Vagina (tissue), 2 donors: ENCODE measurements around the gene PNMA8B. TPM values are rescaled to one million over a fixed set of nuclear protein-coding genes. Genes with fewer than 3 reads are reported as not detected.

ENCODE experiments used
- DNase-seq, 2 donors: peaks; one replicate each; pipeline ENCODE4 v3.0.0-alpha.2; 2017; ENCODE audit errors: extremely low spot score in 2 of 2
- H3K27ac ChIP-seq: fragments of 200-600 bp; sonication (generic); one replicate; pipeline ENCODE4 v1.5.1; 2019
- H3K27me3 ChIP-seq: fragments of 200-600 bp; sonication (generic); one replicate; pipeline ENCODE4 v1.5.1; 2019
- H3K36me3 ChIP-seq, 2 donors: fragments of 200-600 bp; sonication (generic); one replicate each; pipeline ENCODE4 v1.5.1; 2017 to 2019
- H3K4me1 ChIP-seq: fragments of 200-600 bp; sonication (generic); one replicate; pipeline ENCODE4 v1.5.1; 2019
- H3K4me3 ChIP-seq, 2 donors: fragments of 200-600 bp; sonication (generic); 1 replicate in 1 of 2; 2 replicates in 1 of 2; pipeline ENCODE4 v1.5.1; 2016 to 2019
- H3K9me3 ChIP-seq: fragments of 200-600 bp; sonication (generic); one replicate; pipeline ENCODE4 v1.5.1; 2019
- POLR2A ChIP-seq, 2 donors: fragments of 450-650 bp; IDR thresholded peaks; one replicate each; pipeline ENCODE4 v1.6.1; 2017; ENCODE audit warnings: antibody characterized with exemption in 2 of 2, mild to moderate bottlenecking in 2 of 2, moderate library complexity in 2 of 2
- POLR2AphosphoS5 ChIP-seq, 2 donors: sonication (generic); formaldehyde crosslinking; IDR thresholded peaks; one replicate each; pipeline ENCODE4 v1.9.0; 2017; ENCODE audit warnings: antibody characterized with exemption in 2 of 2, mild to moderate bottlenecking in 2 of 2, low read depth in 1 of 2; ENCODE audit not compliant: insufficient read depth in 1 of 2
- intact Hi-C: fragments of 100-400 bp; cut with DNase I; formaldehyde crosslinking; loops from one replicate; pipeline ENCODE4 v1.15.1; 2023
- total RNA-seq: library from RNA; depleted of rRNA; stranded (reverse); fragments of >200 nt; gene quantifications from one replicate; pipeline ENCODE4 v1.2.3, GENCODE V29; 2016
- TF ChIP-seq, protein P1 (sequence below), 3 experiments: fragments of 450-650 bp in 2 of 3; fragments of 200-600 bp in 1 of 3; sonication (generic) in 1 of 3; IDR thresholded peaks; one replicate each; pipeline ENCODE4 v1.5.1; 2017 to 2019; ENCODE audit warnings: antibody characterized with exemption in 3 of 3, mild to moderate bottlenecking in 2 of 3, moderate library complexity in 2 of 3

Gene PNMA8B
- total RNA-seq, 1 donor from 2014 or later, result 2.7 TPM

GRCh38 chr19:46448601-46449000, 47.1 kb downstream of the PNMA8B start:
- no peaks in the 10 kb centered on the region for H3K9me3 ChIP-seq
- DNase-seq, result no peak
- intact Hi-C loops, result no loop called here
- H3K27me3 ChIP-seq, result no peaks in the 10 kb centered on the region
- no peaks in the 10 kb centered on the region for H3K4me1 ChIP-seq
- no peak overlapping the region for H3K4me3 ChIP-seq
- TF ChIP-seq POLR2AphosphoS5 (IDR thresholded peaks at IDR 0.05; ENCODE audit: insufficient read depth in 1 of 2, low read depth in 1 of 2), result no peak
- no peak for TF ChIP-seq POLR2A (IDR thresholded peaks at IDR 0.05)
- TF ChIP-seq, protein P1, sequence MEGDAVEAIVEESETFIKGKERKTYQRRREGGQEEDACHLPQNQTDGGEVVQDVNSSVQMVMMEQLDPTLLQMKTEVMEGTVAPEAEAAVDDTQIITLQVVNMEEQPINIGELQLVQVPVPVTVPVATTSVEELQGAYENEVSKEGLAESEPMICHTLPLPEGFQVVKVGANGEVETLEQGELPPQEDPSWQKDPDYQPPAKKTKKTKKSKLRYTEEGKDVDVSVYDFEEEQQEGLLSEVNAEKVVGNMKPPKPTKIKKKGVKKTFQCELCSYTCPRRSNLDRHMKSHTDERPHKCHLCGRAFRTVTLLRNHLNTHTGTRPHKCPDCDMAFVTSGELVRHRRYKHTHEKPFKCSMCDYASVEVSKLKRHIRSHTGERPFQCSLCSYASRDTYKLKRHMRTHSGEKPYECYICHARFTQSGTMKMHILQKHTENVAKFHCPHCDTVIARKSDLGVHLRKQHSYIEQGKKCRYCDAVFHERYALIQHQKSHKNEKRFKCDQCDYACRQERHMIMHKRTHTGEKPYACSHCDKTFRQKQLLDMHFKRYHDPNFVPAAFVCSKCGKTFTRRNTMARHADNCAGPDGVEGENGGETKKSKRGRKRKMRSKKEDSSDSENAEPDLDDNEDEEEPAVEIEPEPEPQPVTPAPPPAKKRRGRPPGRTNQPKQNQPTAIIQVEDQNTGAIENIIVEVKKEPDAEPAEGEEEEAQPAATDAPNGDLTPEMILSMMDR (IDR thresholded peaks at IDR 0.05), result no peak
- H3K36me3 ChIP-seq, result no peaks in the 10 kb centered on the region
- no peak overlapping the region for H3K27ac ChIP-seq

DNA sequence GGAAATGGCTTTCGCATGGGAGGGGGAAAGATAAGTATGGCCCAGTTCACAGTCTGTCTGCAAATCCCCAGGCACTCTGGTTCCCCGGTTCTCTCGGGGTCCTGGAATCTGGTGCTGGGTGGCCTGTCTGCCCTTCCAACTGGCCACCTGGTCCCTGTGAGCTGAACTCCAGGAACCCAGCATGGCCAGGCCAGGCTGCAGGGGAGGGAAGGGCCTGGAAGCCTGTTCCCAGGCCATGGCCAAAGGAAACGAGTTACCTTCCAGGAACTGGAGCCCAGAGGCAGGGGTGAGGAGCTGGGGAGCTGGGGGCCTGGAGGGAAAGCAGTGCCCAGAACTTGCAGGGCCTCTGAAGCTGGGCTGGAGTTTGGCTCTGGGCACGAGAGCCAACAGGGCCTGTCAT, 47.8 kb downstream of the PNMA8B start:
- Histone ChIP-seq H3K4me3 (no peak overlapping the region), H3K27me3 (no peaks in the 10 kb centered on the region), H3K9me3 (no peaks in the 10 kb centered on the region), H3K27ac (no peak overlapping the region), H3K36me3 (no peaks in the 10 kb centered on the region), H3K4me1 (peaks cover 5% of the 10 kb centered on the region)
- DNase-seq, result no peak
- intact Hi-C loops, result no loop called here
- TF ChIP-seq, protein P1 (IDR thresholded peaks at IDR 0.05), result no peak
- TF ChIP-seq POLR2AphosphoS5 (IDR thresholded peaks at IDR 0.05; ENCODE audit: insufficient read depth in 1 of 2, low read depth in 1 of 2) (no peak), POLR2A (IDR thresholded peaks at IDR 0.05) (no peak)

- intact Hi-C loops, result no loop called here
- no peak overlapping the region for H3K4me3 ChIP-seq
- no peak for DNase-seq
- H3K36me3 ChIP-seq, result no peaks in the 10 kb centered on the region
- no peaks in the 10 kb centered on the region for H3K27me3 ChIP-seq
- peaks cover 10% of the 10 kb centered on the region for H3K4me1 ChIP-seq
- H3K9me3 ChIP-seq, result no peaks in the 10 kb centered on the region
- no peak for TF ChIP-seq POLR2A (IDR thresholded peaks at IDR 0.05)
- no peak for TF ChIP-seq POLR2AphosphoS5 (IDR thresholded peaks at IDR 0.05; ENCODE audit: insufficient read depth in 1 of 2, low read depth in 1 of 2)
- TF ChIP-seq, protein P1 (IDR thresholded peaks at IDR 0.05), result no peak
- H3K27ac ChIP-seq, result no peak overlapping the region
Observed at GRCh38 chr19:46447006-46447405, 48.7 kb downstream of the PNMA8B start.

DNA sequence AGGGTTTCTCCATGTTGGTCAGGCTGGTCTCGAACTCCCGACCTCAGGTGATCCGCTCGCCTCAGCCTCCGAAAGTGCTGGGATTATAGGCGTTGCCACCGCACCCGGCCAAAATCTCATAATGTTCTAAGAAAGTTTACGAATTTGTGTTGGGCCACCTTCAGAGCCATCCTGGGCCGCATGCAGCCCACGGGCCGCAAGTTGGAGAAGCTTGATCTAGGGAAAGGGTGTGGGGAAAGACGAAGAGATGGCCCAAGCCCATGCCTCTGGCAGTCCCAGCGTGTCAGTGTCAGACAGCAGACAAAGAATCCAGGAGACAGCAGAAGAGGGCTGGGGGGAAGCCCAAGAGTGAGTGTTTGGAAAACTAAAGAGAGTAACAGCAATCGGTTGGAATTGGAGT, 49.6 kb downstream of the PNMA8B start:
- intact Hi-C loops, result no loop called here
- H3K9me3 ChIP-seq, result no peaks in the 10 kb centered on the region
- no peak overlapping the region for H3K4me3 ChIP-seq
- TF ChIP-seq, protein P1 (IDR thresholded peaks at IDR 0.05), result no peak
- TF ChIP-seq POLR2A (IDR thresholded peaks at IDR 0.05) (no peak), POLR2AphosphoS5 (IDR thresholded peaks at IDR 0.05; ENCODE audit: insufficient read depth in 1 of 2, low read depth in 1 of 2) (no peak)
- no peak for DNase-seq
- H3K4me1 ChIP-seq, result peaks cover 10% of the 10 kb centered on the region
- no peak overlapping the region for H3K27ac ChIP-seq
- no peaks in the 10 kb centered on the region for H3K27me3 ChIP-seq
- no peaks in the 10 kb centered on the region for H3K36me3 ChIP-seq

DNA sequence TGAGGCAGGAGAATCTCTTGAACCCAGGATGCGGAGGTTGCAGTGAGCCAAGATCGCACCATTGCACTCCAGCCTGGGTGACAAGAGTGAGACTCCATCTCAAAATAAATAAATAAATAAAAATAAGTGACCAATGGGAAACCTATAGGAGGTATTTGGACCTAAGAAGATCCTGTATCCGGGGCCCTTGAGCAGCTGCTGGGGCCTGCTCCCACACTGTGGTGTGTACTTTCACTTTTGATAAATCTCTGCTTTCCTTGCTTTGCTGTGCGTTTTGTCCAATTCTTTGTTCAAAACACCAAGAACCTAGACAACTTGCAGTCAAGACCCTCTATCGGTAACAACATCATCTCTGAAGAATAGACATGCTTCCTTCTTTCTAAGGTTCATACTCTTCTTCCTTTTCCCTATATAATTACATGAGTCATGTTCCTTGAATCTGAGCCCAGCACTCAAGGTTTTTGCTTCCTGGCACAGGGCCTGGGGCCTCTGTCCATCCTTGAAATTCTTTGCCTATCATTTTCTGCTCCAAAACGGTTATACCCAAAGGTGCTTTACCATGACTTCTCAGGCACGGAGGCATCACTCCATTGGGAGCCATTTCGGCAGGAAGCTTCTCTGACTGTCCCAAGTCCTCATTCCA, 52.7 kb downstream of the PNMA8B start:
- H3K4me3 ChIP-seq, result no peak overlapping the region
- peaks cover 10% of the 10 kb centered on the region for H3K4me1 ChIP-seq
- no peak overlapping the region for H3K27ac ChIP-seq
- intact Hi-C loops, result no loop called here
- TF ChIP-seq POLR2AphosphoS5 (IDR thresholded peaks at IDR 0.05; ENCODE audit: insufficient read depth in 1 of 2, low read depth in 1 of 2) (peak in 1 of 2 donors; percentile 19), POLR2A (IDR thresholded peaks at IDR 0.05) (no peak)
- TF ChIP-seq, protein P1 (IDR thresholded peaks at IDR 0.05), result no peak
- no peaks in the 10 kb centered on the region for H3K9me3 ChIP-seq
- H3K27me3 ChIP-seq, result no peaks in the 10 kb centered on the region
- H3K36me3 ChIP-seq, result no peaks in the 10 kb centered on the region
- no peak for DNase-seq
